AG09309 (cell line): Measurements from ENCODE around the gene ST6GAL1.
"Not testable (repeated sequence)": the region's sequence is repeated elsewhere in the genome, so short reads cannot be mapped to it uniquely, and the experiment has no call there.

Experiments used
- DNase-seq: peaks from one replicate; pipeline ENCODE4 v3.0.0-alpha.2; 2010; ENCODE audit warnings: low read depth
- H3K4me3 ChIP-seq: 2 replicates; pipeline ENCODE4 v1.5.1; 2011; ENCODE audit warnings: mild to moderate bottlenecking, low read depth, low read length, moderate library complexity; ENCODE audit not compliant: control insufficient read depth
- TF ChIP-seq, protein P1 (sequence below): IDR thresholded peaks from 2 replicates; pipeline ENCODE4 v1.5.1; 2011; ENCODE audit warnings: mild to moderate bottlenecking, low read depth, low read length, inconsistent platforms; ENCODE audit not compliant: insufficient read depth, control insufficient read depth; ENCODE audit errors: missing control alignments

Gene ST6GAL1

DNA sequence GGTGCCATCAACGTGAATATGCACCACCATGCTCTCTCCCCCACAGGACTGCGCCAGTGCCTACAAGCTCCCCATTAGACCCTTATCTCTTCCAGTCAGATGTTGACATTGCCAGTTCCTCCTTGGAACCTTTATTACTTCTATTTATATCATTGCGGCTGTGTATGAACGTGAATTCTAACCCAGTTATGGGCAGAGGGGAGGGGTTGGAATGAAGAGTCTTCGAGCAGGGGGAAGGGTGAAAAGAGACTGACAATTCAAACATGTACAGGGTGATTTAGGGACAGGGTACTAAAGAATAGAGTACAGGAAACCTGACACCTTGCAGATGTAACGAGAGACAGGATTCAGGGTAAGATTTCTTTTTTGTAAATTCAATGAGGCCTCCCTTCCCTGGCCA lies 41.8 kb upstream of the ST6GAL1 start:
- no peak for DNase-seq

DNA sequence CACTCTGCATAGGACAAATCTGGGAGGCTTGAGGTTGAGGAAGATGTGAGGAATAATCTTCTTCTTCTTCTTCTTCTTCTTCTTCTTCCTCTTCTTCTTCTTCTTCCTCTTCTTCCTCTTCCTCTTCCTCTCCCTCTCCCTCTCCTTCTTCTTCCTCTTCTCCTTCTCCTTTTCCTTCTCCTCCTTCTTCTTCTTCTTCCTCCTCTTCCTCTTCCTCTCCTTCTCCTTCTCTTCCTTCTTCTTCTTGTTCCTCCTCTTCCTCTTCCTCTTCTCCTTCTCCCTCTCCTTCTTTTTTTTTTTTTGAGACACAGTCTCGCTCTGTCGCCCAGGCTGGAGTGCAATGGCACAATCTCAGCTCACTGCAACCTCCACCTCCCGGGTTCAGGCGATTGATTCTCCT lies 40.6 kb upstream of the ST6GAL1 start:
- not testable (repeated sequence) for DNase-seq, H3K4me3 ChIP-seq

More for the DNA sequence above, 41.8 kb upstream of the ST6GAL1 start:
- H3K4me3 ChIP-seq = no peak overlapping the region
- TF ChIP-seq, protein P1, sequence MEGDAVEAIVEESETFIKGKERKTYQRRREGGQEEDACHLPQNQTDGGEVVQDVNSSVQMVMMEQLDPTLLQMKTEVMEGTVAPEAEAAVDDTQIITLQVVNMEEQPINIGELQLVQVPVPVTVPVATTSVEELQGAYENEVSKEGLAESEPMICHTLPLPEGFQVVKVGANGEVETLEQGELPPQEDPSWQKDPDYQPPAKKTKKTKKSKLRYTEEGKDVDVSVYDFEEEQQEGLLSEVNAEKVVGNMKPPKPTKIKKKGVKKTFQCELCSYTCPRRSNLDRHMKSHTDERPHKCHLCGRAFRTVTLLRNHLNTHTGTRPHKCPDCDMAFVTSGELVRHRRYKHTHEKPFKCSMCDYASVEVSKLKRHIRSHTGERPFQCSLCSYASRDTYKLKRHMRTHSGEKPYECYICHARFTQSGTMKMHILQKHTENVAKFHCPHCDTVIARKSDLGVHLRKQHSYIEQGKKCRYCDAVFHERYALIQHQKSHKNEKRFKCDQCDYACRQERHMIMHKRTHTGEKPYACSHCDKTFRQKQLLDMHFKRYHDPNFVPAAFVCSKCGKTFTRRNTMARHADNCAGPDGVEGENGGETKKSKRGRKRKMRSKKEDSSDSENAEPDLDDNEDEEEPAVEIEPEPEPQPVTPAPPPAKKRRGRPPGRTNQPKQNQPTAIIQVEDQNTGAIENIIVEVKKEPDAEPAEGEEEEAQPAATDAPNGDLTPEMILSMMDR = no peak

DNA sequence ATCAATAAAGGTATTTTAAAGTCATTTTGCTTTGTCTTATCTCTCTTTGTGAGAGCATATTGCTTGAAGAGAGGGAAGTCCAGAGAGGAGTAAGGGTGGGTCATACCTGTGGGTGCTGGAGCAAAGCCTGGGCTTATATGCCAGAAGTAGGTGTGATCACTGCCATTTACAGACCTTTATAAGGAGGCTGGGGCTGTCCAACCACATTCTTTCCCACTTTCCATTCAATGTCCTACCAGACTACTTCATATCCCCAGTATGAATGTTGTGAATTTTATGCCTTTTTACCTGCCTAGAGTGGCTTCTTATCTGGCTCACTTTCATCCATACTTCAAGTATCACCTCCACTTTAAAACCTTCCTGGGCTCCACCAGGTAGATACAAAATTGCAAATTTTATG lies 39.4 kb upstream of the ST6GAL1 start:
- TF ChIP-seq, protein P1 = no peak
- no peak overlapping the region for H3K4me3 ChIP-seq
- no peak for DNase-seq

DNA sequence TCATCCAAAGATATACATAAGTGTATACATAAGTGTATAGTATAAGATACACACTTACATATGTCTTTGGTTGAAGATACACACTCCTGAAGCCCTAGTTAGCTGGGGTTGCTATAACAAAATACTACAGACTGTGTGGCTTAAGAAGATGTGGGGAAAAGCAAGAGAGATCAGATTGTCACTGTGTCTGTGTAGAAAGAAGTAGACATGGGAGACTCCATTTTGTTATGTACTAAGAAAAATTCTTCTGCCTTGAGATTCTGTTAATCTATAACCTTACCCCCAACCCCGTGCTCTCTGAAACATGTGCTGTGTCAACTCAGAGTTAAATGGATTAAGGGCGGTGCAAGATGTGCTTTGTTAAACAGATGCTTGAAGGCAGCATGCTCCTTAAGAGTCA lies 37.3 kb upstream of the ST6GAL1 start:
- DNase-seq = not testable (repeated sequence)

DNA sequence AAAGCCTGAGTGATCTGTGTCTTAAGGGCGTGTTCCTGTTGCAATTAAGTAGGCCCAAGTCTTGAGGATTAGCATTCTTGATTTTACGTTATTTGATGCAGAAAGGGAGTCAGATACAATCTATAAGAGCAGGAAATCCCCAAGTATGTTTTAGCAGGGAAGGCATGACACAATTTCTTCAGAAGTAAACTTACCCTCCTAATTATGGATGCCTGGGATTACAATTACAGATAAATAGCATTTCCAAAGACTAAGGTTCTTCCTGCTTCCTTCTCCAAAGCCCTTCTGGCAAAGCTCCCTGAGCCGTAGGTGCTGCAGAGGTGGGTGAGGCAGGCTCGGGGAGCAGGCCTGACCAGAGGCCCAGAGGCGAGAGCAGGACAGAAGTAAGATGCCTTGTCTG lies 34.9 kb upstream of the ST6GAL1 start:
- H3K4me3 ChIP-seq = no peak overlapping the region
- no peak for DNase-seq
- TF ChIP-seq, protein P1 = no peak

More for the DNA sequence above, 37.3 kb upstream of the ST6GAL1 start:
- H3K4me3 ChIP-seq = not testable (repeated sequence)

DNA sequence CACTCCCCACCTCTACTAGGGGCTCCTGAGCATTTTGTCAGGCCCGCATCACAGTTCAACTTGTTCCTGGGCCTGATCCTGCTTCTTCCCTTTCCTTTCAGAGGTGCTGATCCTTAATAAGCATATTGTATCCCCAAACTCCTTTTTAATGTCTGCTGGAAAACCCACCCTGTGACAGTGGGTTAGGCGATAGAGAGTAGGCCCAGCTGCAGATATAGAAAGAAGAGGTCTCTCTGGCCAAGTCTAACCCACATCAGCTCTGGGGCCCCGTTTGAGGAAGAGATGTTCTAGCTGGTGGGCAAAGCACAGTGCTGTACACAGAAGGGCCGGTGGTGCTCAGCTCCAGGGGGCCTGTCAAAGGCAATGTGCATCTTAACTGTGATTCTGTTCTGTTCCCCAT lies 34.3 kb upstream of the ST6GAL1 start:
- no peak overlapping the region for H3K4me3 ChIP-seq
- TF ChIP-seq, protein P1 = no peak
- no peak for DNase-seq

DNA sequence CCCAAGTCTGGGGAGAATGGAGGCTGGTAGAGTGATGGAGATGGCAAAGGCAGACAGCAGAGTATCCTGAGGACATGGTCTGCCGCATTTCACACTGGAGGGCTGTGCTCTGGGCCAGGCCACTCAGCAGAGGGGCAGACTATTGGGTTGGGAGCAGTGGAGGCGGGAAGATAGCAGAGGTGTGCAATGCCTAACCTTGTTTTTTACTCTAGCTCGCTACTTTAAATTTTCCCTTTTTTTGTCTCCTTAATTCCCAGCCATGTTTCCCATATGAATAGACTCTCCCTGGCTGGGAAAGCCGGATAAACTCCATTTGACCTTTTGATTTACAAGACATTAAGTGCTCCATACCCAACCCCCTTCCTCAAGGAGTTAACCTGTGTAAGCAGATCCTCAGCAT lies 33.5 kb upstream of the ST6GAL1 start:
- no peak overlapping the region for H3K4me3 ChIP-seq
- no peak for DNase-seq
- TF ChIP-seq, protein P1 = no peak

DNA sequence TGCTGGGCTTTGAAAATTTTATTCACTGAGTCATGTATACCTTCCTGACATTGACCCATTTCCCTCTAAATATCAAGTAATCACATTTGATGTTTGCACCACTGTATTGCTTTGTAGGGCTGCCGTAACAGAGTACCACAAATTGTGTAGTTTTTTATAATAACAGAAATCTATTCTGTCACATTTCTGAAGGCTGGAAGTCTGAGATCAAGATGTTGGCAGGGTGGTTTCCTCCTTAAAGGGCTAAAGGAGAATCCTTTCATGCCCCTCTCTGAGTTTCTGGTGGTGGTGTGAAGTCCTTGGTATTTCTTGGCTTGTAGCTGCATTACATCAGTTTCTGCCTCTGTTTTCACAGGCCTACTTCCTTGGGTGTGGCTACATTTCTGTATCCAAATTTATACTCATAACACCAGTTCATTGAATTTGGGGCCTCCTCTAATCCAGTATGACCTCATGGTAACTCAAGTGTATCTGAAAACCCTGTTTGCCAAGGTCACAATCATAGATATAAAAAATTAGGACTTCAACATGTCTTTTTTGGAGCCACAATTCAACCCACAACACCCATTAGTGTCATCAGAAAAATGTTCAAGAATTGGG lies 29.1 kb upstream of the ST6GAL1 start:
- DNase-seq = no peak
- H3K4me3 ChIP-seq = no peak overlapping the region
- TF ChIP-seq, protein P1 = no peak
